HEK293 (cell line): ENCODE data around the gene HIRA.

ENCODE experiments used
- CTCF ChIA-PET: fragments of 350-600 bp; formaldehyde crosslinking; extraction: SDS; loops from one replicate; lab custom pipeline; 2021; ENCODE audit warnings: antibody characterized with exemption; lab: Yijun Ruan, JAX
- POLR2A ChIA-PET: fragments of 300-600 bp; formaldehyde crosslinking; extraction: SDS; loops from one replicate; lab custom pipeline; 2020; ENCODE audit warnings: antibody characterized with exemption, inconsistent platforms; lab: Yijun Ruan, JAX
- H3K27ac ChIP-seq: fragments of 200-500 bp; sonication (Bioruptor generic); 2 replicates; pipeline ENCODE4 v1.5.1; 2014; ENCODE audit warnings: low read depth, low read length, control low read depth, inconsistent platforms; ENCODE audit errors: extremely low read depth
- H3K36me3 ChIP-seq, 2 experiments: fragments of 200-500 bp in 1 of 2; sonication (Bioruptor generic) in 1 of 2; 1 replicate in 1 of 2; 2 replicates in 1 of 2; pipeline ENCODE4 v1.5.1; 2014 to 2017; ENCODE audit warnings: inconsistent platforms in 2 of 2, low read length in 2 of 2; ENCODE audit not compliant: control insufficient read depth in 2 of 2, insufficient read depth in 1 of 2
- H3K4me1 ChIP-seq: fragments of 200-500 bp; sonication (Bioruptor generic); 2 replicates; pipeline ENCODE4 v1.5.1; 2014; ENCODE audit warnings: mild to moderate bottlenecking, low read length, inconsistent platforms; ENCODE audit not compliant: control insufficient read depth, insufficient read depth
- H3K4me3 ChIP-seq: 2 replicates; pipeline ENCODE4 v1.5.1; 2011; ENCODE audit warnings: low read depth, mild to moderate bottlenecking, control low read depth, low read length, moderate library complexity
- H3K9me3 ChIP-seq: fragments of 200-500 bp; sonication (Bioruptor generic); 2 replicates; pipeline ENCODE4 v1.5.1; 2014; ENCODE audit warnings: low read depth, low read length, inconsistent platforms; ENCODE audit not compliant: control insufficient read depth, insufficient read depth
- KLF10 ChIP-seq: fragments of 450-650 bp; IDR thresholded peaks from 2 replicates; pipeline ENCODE4 v1.5.1; 2018; ENCODE audit warnings: missing biosample characterization, mild to moderate bottlenecking, missing genetic modification characterization
- ZIC2 ChIP-seq: fragments of 450-650 bp; formaldehyde crosslinking; IDR thresholded peaks from 2 replicates; pipeline ENCODE4 v1.5.1; 2016; ENCODE audit warnings: missing biosample characterization, missing genetic modification characterization
- ZNF132 ChIP-seq: fragments of 450-650 bp; formaldehyde crosslinking; IDR thresholded peaks from 2 replicates; pipeline ENCODE4 v1.5.1; 2017; ENCODE audit warnings: missing biosample characterization, missing genetic modification characterization, borderline replicate concordance
- ZNF324 ChIP-seq: fragments of 450-650 bp; formaldehyde crosslinking; IDR thresholded peaks from 2 replicates; pipeline ENCODE4 v1.5.1; 2016; ENCODE audit warnings: missing biosample characterization, missing genetic modification characterization
- ZNF37A ChIP-seq: fragments of 450-650 bp; IDR thresholded peaks from 2 replicates; pipeline ENCODE4 v1.5.1; 2018; ENCODE audit warnings: missing biosample characterization, missing genetic modification characterization
- ZNF600 ChIP-seq: fragments of 450-650 bp; formaldehyde crosslinking; IDR thresholded peaks from 2 replicates; pipeline ENCODE4 v1.5.1; 2016; ENCODE audit warnings: missing biosample characterization, missing genetic modification characterization
- TF ChIP-seq, protein P1 (sequence below): fragments of 450-650 bp; formaldehyde crosslinking; IDR thresholded peaks from 2 replicates; pipeline ENCODE4 v1.5.1; 2016; ENCODE audit warnings: missing biosample characterization, missing genetic modification characterization
- TF ChIP-seq, protein P2 (sequence below): fragments of 450-650 bp; IDR thresholded peaks from 2 replicates; pipeline ENCODE4 v1.5.1; 2018; ENCODE audit warnings: missing biosample characterization, mild to moderate bottlenecking, missing genetic modification characterization
- TF ChIP-seq, protein P3 (sequence below): fragments of 450-650 bp; formaldehyde crosslinking; IDR thresholded peaks from 2 replicates; pipeline ENCODE4 v1.5.1; 2017; ENCODE audit warnings: missing biosample characterization, missing genetic modification characterization
- TF ChIP-seq, protein P4 (sequence below): fragments of 450-650 bp; formaldehyde crosslinking; IDR thresholded peaks from 2 replicates; pipeline ENCODE4 v1.5.1; 2016; ENCODE audit warnings: missing biosample characterization, missing genetic modification characterization, borderline replicate concordance
- TF ChIP-seq, protein P5 (sequence below): fragments of 450-650 bp; formaldehyde crosslinking; IDR thresholded peaks from 2 replicates; pipeline ENCODE4 v1.5.1; 2016; ENCODE audit warnings: missing biosample characterization, missing genetic modification characterization

Gene HIRA

DNA sequence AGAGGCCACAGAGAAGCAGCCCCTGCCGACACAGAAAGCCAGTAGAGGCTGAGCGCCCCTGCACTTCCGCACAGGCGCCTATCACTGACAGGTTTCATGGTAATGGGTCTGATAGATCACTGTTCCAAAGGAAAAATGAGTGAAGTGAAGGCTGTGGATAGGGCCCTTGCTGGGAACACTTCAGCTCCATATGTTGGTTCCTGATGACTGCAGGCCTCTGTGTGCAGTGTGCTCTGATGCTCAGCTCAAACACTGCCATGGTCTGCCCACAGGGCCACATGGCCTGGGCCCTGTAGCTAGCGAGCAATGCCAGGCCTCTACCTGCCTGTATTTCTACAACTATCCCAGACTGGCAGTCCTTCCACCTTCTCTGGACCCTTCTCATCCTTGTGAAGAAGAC is 77.3 kb downstream of the HIRA start (continued):
- TF ChIP-seq, protein P1, sequence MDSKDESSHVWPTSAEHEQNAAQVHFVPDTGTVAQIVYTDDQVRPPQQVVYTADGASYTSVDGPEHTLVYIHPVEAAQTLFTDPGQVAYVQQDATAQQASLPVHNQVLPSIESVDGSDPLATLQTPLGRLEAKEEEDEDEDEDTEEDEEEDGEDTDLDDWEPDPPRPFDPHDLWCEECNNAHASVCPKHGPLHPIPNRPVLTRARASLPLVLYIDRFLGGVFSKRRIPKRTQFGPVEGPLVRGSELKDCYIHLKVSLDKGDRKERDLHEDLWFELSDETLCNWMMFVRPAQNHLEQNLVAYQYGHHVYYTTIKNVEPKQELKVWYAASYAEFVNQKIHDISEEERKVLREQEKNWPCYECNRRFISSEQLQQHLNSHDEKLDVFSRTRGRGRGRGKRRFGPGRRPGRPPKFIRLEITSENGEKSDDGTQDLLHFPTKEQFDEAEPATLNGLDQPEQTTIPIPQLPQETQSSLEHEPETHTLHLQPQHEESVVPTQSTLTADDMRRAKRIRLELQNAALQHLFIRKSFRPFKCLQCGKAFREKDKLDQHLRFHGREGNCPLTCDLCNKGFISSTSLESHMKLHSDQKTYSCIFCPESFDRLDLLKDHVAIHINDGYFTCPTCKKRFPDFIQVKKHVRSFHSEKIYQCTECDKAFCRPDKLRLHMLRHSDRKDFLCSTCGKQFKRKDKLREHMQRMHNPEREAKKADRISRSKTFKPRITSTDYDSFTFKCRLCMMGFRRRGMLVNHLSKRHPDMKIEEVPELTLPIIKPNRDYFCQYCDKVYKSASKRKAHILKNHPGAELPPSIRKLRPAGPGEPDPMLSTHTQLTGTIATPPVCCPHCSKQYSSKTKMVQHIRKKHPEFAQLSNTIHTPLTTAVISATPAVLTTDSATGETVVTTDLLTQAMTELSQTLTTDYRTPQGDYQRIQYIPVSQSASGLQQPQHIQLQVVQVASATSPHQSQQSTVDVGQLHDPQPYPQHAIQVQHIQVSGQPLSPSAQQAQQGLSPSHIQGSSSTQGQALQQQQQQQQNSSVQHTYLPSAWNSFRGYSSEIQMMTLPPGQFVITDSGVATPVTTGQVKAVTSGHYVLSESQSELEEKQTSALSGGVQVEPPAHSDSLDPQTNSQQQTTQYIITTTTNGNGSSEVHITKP (tag by site-specific recombination) = no peak
- TF ChIP-seq KLF10 (tag by site-specific recombination) (no peak), ZNF324 (tag by site-specific recombination) (no peak), ZNF132 (tag by site-specific recombination) (no peak)
- TF ChIP-seq, protein P2, sequence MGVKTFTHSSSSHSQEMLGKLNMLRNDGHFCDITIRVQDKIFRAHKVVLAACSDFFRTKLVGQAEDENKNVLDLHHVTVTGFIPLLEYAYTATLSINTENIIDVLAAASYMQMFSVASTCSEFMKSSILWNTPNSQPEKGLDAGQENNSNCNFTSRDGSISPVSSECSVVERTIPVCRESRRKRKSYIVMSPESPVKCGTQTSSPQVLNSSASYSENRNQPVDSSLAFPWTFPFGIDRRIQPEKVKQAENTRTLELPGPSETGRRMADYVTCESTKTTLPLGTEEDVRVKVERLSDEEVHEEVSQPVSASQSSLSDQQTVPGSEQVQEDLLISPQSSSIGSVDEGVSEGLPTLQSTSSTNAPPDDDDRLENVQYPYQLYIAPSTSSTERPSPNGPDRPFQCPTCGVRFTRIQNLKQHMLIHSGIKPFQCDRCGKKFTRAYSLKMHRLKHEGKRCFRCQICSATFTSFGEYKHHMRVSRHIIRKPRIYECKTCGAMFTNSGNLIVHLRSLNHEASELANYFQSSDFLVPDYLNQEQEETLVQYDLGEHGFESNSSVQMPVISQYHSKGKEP (tag by site-specific recombination) = no peak
- TF ChIP-seq, protein P3, sequence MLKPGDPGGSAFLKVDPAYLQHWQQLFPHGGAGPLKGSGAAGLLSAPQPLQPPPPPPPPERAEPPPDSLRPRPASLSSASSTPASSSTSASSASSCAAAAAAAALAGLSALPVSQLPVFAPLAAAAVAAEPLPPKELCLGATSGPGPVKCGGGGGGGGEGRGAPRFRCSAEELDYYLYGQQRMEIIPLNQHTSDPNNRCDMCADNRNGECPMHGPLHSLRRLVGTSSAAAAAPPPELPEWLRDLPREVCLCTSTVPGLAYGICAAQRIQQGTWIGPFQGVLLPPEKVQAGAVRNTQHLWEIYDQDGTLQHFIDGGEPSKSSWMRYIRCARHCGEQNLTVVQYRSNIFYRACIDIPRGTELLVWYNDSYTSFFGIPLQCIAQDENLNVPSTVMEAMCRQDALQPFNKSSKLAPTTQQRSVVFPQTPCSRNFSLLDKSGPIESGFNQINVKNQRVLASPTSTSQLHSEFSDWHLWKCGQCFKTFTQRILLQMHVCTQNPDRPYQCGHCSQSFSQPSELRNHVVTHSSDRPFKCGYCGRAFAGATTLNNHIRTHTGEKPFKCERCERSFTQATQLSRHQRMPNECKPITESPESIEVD (tag by site-specific recombination) = no peak
- TF ChIP-seq, all 188 proteins: peak for 0

DNA sequence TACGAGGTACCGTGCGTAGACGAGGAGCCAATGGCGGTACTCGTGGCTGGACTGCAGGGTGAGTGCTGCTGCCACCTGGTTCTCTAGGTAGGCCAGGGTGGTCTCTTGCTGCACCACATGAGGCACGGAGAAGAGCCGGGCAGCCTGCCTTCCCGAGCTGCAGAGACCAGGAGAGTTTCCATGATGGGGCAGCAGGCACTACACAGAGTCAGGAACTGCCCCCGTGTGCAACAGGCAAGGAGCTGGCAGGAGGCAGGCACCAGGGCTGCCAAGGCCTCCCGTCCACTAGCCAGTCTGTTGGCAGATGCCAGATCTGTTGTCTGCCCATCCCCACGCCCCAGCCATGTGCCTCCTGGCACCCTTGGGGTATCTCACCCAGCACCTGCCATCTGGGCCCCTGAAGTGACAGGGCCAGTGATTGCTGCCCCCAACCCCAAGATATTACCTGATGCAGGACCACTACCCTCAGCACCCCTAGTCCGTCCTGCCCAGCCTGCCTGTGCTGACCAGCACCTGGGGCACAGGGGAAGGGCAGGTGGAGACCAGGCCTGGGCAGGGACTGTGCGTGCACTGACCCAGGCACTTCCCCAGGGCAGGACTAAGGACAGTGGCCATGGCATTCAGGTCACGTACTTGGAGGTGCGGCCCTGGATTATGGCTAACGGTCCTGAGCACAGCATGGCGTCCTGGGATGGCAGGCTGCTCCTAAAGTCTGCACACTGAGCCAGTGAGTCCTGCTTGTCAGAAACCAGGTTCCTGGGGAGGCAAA is 78.0 kb downstream of the HIRA start:
- H3K36me3 ChIP-seq = peaks cover 6 to 95% of the 10 kb centered on the region in 2 experiments; a peak in 2 of 3 replicates
- TF ChIP-seq, protein P4, sequence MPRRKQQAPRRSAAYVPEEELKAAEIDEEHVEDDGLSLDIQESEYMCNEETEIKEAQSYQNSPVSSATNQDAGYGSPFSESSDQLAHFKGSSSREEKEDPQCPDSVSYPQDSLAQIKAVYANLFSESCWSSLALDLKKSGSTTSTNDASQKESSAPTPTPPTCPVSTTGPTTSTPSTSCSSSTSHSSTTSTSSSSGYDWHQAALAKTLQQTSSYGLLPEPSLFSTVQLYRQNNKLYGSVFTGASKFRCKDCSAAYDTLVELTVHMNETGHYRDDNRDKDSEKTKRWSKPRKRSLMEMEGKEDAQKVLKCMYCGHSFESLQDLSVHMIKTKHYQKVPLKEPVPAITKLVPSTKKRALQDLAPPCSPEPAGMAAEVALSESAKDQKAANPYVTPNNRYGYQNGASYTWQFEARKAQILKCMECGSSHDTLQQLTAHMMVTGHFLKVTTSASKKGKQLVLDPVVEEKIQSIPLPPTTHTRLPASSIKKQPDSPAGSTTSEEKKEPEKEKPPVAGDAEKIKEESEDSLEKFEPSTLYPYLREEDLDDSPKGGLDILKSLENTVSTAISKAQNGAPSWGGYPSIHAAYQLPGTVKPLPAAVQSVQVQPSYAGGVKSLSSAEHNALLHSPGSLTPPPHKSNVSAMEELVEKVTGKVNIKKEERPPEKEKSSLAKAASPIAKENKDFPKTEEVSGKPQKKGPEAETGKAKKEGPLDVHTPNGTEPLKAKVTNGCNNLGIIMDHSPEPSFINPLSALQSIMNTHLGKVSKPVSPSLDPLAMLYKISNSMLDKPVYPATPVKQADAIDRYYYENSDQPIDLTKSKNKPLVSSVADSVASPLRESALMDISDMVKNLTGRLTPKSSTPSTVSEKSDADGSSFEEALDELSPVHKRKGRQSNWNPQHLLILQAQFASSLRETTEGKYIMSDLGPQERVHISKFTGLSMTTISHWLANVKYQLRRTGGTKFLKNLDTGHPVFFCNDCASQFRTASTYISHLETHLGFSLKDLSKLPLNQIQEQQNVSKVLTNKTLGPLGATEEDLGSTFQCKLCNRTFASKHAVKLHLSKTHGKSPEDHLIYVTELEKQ (tag by site-specific recombination) = no peak
- TF ChIP-seq ZNF37A = no peak
- H3K4me1 ChIP-seq = no peaks in the 10 kb centered on the region
- H3K27ac ChIP-seq = no peak overlapping the region
- CTCF ChIA-PET = no interaction called here
- no peaks in the 10 kb centered on the region for H3K9me3 ChIP-seq
- POLR2A ChIA-PET = no interaction called here
- no peak overlapping the region for H3K4me3 ChIP-seq

DNA sequence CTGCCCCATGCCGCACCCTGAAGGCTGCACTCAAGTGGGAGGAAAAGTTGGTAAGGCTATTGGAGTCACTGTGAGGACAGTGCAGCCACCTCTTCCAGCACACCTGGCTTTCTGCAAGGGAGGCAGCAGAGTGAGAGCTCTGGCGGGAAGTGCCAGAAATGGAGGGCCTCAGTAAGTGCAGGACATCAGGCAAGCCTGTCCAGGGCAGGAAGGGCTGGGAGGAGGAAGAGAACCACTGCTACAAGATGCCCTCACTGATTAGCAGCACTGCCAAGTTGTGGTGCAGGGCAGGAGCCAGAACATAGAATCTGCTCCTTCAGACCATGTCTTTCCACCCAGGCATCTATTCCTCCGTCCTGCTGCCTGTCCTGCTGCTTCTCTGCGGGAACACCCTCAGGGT is 78.8 kb downstream of the HIRA start:
- Histone ChIP-seq H3K27ac (no peak overlapping the region), H3K36me3 (peaks cover 0 to 91% of the 10 kb centered on the region in 2 experiments; a peak in 2 of 3 replicates), H3K4me3 (no peak overlapping the region), H3K9me3 (no peaks in the 10 kb centered on the region), H3K4me1 (no peaks in the 10 kb centered on the region)
- ChIA-PET CTCF (no interaction called here), POLR2A (no interaction called here)
- TF ChIP-seq ZIC2 (tag by site-specific recombination) = 0 out of 2 replicates have a peak, but pooled peaks have one; percentile 71
- TF ChIP-seq, protein P5, sequence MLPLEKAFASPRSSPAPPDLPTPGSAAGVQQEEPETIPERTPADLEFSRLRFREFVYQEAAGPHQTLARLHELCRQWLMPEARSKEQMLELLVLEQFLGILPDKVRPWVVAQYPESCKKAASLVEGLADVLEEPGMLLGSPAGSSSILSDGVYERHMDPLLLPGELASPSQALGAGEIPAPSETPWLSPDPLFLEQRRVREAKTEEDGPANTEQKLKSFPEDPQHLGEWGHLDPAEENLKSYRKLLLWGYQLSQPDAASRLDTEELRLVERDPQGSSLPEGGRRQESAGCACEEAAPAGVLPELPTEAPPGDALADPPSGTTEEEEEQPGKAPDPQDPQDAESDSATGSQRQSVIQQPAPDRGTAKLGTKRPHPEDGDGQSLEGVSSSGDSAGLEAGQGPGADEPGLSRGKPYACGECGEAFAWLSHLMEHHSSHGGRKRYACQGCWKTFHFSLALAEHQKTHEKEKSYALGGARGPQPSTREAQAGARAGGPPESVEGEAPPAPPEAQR (tag by site-specific recombination) = no peak
- peak; percentile 57 for TF ChIP-seq ZNF600 (tag by site-specific recombination)
